OCI-LY1 (cell line): ENCODE measurements around the gene ANAPC5.
"Not testable (repeated sequence)": the region's sequence is repeated elsewhere in the genome, so short reads cannot be mapped to it uniquely, and the experiment has no call there.

Source experiments
- H2AFZ ChIP-seq: fragments of 200-600 bp; sonication (generic), shearing (Covaris generic); 2 replicates; pipeline ENCODE4 v1.6.0; 2014; ENCODE audit warnings: antibody characterized with exemption, mild to moderate bottlenecking, low read length
- H3F3A ChIP-seq: fragments of 200-600 bp; sonication (generic), shearing (Covaris generic); 2 replicates; pipeline ENCODE4 v1.6.0; 2014; ENCODE audit warnings: mild to moderate bottlenecking, antibody characterized with exemption, low read length, moderate library complexity; ENCODE audit not compliant: insufficient read depth
- H3K27ac ChIP-seq: fragments of 200-600 bp; sonication (generic); 2 replicates; pipeline ENCODE4 v1.5.1; 2014; ENCODE audit warnings: low read length, mixed run types, mild to moderate bottlenecking, low read depth; ENCODE audit not compliant: poor library complexity, severe bottlenecking
- H3K27me3 ChIP-seq: fragments of 200-600 bp; sonication (generic); 2 replicates; pipeline ENCODE4 v1.6.0; 2014; ENCODE audit warnings: antibody characterized with exemption, mild to moderate bottlenecking, low read length, moderate library complexity; ENCODE audit not compliant: insufficient read depth
- H3K36me3 ChIP-seq: fragments of 200-600 bp; sonication (generic); 2 replicates; pipeline ENCODE4 v1.6.1; 2014; ENCODE audit warnings: mild to moderate bottlenecking, antibody characterized with exemption, low read length, moderate library complexity, mixed read lengths; ENCODE audit not compliant: insufficient read depth
- H3K4me1 ChIP-seq: fragments of 200-600 bp; sonication (generic); 2 replicates; pipeline ENCODE4 v1.5.1; 2014; ENCODE audit warnings: mild to moderate bottlenecking, low read length, moderate library complexity; ENCODE audit not compliant: insufficient read depth, severe bottlenecking
- H3K4me2 ChIP-seq: fragments of 200-600 bp; sonication (generic), shearing (Covaris generic); 2 replicates; pipeline ENCODE4 v1.6.1; 2014; ENCODE audit warnings: low read length
- H3K4me3 ChIP-seq: fragments of 200-600 bp; sonication (generic); 2 replicates; pipeline ENCODE4 v1.5.1; 2014; ENCODE audit warnings: low read length, low read depth, mild to moderate bottlenecking, mixed read lengths; ENCODE audit not compliant: poor library complexity, severe bottlenecking
- H3K79me2 ChIP-seq: fragments of 200-600 bp; shearing (Covaris generic); 2 replicates; pipeline ENCODE4 v1.6.1; 2016; ENCODE audit warnings: mixed run types, low read length, mixed read lengths; ENCODE audit not compliant: insufficient read depth
- H3K9ac ChIP-seq: fragments of 200-600 bp; sonication (generic), shearing (Covaris generic); 2 replicates; pipeline ENCODE4 v1.6.1; 2014; ENCODE audit warnings: mild to moderate bottlenecking, low read length, mixed read lengths
- H3K9me2 ChIP-seq: fragments of 200-600 bp; sonication (generic), shearing (Covaris generic); 2 replicates; pipeline ENCODE4 v1.6.1; 2014; ENCODE audit warnings: low read depth, mild to moderate bottlenecking, low read length, mixed read lengths
- H3K9me3 ChIP-seq: fragments of 200-600 bp; shearing (Covaris generic); 2 replicates; pipeline ENCODE4 v1.6.1; 2014; ENCODE audit warnings: low read length, mixed read lengths
- H4K20me1 ChIP-seq: fragments of 200-600 bp; sonication (generic), shearing (Covaris generic); 2 replicates; pipeline ENCODE4 v1.6.0; 2016; ENCODE audit warnings: mild to moderate bottlenecking, low read length; ENCODE audit not compliant: insufficient read depth
- EZH2 ChIP-seq: fragments of 200-600 bp; sonication (generic), shearing (Covaris generic); IDR thresholded peaks from 2 replicates; pipeline ENCODE4 v1.8.0; 2017; ENCODE audit warnings: borderline replicate concordance, mixed run types, mild to moderate bottlenecking, antibody characterized with exemption, low read length, moderate library complexity, mixed read lengths
- TF ChIP-seq, protein P1 (sequence below): fragments of 200-600 bp; sonication (generic), shearing (Covaris generic); IDR thresholded peaks from 2 replicates; pipeline ENCODE4 v1.5.1; 2017; ENCODE audit warnings: mild to moderate bottlenecking, antibody characterized with exemption, low read length, moderate library complexity, mixed read lengths

Gene ANAPC5

GRCh38 chr12:121283841-121284240 is 68.4 kb downstream of the ANAPC5 start:
- H3K9me2 ChIP-seq, result no peaks in the 10 kb centered on the region
- no peaks in the 10 kb centered on the region for H3K9me3 ChIP-seq
- H3K4me1 ChIP-seq, result peaks cover 9% of the 10 kb centered on the region
- H3K27me3 ChIP-seq, result no peaks in the 10 kb centered on the region
- H4K20me1 ChIP-seq, result no peaks in the 10 kb centered on the region
- H3K36me3 ChIP-seq, result peaks cover 11% of the 10 kb centered on the region; the same call in 1 of the 2 replicates
- H3K4me3 ChIP-seq, result no peak overlapping the region
- TF ChIP-seq, protein P1, sequence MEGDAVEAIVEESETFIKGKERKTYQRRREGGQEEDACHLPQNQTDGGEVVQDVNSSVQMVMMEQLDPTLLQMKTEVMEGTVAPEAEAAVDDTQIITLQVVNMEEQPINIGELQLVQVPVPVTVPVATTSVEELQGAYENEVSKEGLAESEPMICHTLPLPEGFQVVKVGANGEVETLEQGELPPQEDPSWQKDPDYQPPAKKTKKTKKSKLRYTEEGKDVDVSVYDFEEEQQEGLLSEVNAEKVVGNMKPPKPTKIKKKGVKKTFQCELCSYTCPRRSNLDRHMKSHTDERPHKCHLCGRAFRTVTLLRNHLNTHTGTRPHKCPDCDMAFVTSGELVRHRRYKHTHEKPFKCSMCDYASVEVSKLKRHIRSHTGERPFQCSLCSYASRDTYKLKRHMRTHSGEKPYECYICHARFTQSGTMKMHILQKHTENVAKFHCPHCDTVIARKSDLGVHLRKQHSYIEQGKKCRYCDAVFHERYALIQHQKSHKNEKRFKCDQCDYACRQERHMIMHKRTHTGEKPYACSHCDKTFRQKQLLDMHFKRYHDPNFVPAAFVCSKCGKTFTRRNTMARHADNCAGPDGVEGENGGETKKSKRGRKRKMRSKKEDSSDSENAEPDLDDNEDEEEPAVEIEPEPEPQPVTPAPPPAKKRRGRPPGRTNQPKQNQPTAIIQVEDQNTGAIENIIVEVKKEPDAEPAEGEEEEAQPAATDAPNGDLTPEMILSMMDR, result no peak
- no peak for TF ChIP-seq EZH2
- H3K27ac ChIP-seq, result no peak overlapping the region
- H3F3A ChIP-seq, result no peaks in the 10 kb centered on the region
- H3K9ac ChIP-seq, result no peak overlapping the region
- H3K79me2 ChIP-seq, result no peaks in the 10 kb centered on the region
- H2AFZ ChIP-seq, result no peak overlapping the region
- H3K4me2 ChIP-seq, result no peak overlapping the region

DNA sequence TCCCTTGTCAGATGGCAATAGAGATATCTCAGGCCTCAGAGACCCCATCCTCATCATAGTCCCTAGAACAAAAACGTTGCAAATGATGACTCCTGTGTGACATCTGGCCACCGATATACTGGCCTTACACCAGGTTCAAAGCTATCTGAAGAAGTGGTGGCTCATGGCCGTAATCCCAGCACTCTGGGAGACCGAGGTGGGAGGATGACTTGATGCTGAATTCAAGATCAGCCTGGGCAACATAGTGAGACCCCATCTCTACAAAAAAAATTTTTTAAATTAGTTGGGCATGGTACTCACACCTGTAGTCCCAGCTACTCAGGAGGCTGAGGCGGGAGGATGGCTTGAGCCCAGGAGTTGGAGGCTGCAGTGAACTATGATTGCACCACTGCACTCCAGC is 68.8 kb downstream of the ANAPC5 start:
- Histone ChIP-seq H3K79me2 (no peaks in the 10 kb centered on the region), H2AFZ (no peak overlapping the region), H3K4me1 (peaks cover 5% of the 10 kb centered on the region), H4K20me1 (no peaks in the 10 kb centered on the region), H3K27me3 (no peaks in the 10 kb centered on the region), H3K4me2 (no peak overlapping the region), H3F3A (no peaks in the 10 kb centered on the region), H3K36me3 (peaks cover 11% of the 10 kb centered on the region; the same call in 1 of the 2 replicates), H3K9ac (no peak overlapping the region), H3K9me3 (no peaks in the 10 kb centered on the region), H3K27ac (no peak overlapping the region), H3K9me2 (no peaks in the 10 kb centered on the region), H3K4me3 (no peak overlapping the region)
- TF ChIP-seq EZH2, result no peak
- TF ChIP-seq, protein P1, result no peak

DNA sequence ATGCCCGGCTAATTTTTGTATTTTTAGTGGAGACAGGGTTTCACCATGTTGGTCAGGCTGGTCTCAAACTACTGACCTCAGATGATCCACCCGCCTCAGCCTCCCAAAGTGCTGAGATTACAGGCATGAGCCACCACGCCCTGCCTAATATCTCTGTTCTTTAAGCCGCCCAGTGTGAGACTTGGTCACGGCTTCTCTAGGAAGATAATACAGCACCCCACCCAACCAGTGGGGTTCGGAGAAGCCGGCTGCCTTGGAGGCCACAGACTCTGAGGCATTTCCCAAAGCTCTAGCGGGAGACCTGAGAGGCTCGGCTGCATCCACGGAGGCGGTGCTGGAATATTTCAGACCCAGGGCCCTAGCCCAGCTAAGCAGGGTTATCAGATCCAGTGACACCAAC is 69.3 kb downstream of the ANAPC5 start:
- H3K27ac ChIP-seq, H3K27me3 ChIP-seq, H3K4me2 ChIP-seq, H3F3A ChIP-seq, H3K9me2 ChIP-seq, H3K4me3 ChIP-seq, H3K9ac ChIP-seq, H4K20me1 ChIP-seq, H3K79me2 ChIP-seq, H3K4me1 ChIP-seq, H2AFZ ChIP-seq, H3K9me3 ChIP-seq: not testable (repeated sequence)
- peaks cover 11% of the 10 kb centered on the region; the same call in 1 of the 2 replicates for H3K36me3 ChIP-seq

DNA sequence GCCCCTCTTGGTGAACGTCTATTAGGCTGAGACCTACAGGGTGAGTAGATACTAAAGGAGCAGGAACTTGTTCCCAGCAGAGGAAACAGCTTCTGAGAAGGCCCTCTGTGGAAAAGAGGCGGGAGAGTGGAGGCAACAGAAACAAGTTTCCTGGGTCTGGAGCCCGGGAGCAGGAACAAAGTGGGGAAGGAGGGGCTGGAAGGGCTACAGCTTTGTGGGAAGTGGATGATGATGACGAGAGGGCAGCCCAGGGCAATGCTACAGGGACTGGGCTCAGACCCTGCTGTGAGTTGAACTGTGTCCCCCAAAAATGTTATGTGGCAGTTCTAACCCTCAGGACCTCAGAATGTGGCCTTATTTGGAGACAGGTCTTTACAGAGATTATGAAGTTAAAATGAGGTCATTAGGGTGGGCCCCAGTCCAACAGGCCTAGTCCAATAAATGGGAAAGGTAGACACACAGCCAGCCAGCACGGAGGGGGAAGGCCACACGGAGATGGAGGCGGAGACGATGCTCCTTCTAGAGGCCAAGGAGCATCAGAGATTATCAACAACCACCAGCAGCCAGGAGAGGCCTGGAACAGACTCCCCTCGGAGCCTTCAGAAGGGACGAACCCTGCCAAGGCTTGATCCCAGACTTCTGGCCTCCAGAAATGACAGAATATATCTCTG is 70.0 kb downstream of the ANAPC5 start:
- H3K79me2 ChIP-seq, result no peaks in the 10 kb centered on the region
- H3K9me3 ChIP-seq, result no peaks in the 10 kb centered on the region
- no peak overlapping the region for H3K9ac ChIP-seq
- no peaks in the 10 kb centered on the region for H3K27me3 ChIP-seq
- H3K27ac ChIP-seq, result no peak overlapping the region
- no peaks in the 10 kb centered on the region for H3K4me1 ChIP-seq
- H3F3A ChIP-seq, result no peaks in the 10 kb centered on the region
- no peaks in the 10 kb centered on the region for H4K20me1 ChIP-seq
- TF ChIP-seq, protein P1, result no peak
- no peak for TF ChIP-seq EZH2
- H2AFZ ChIP-seq, result no peak overlapping the region
- H3K9me2 ChIP-seq, result no peaks in the 10 kb centered on the region
- H3K36me3 ChIP-seq, result peaks cover 11% of the 10 kb centered on the region; the same call in 1 of the 2 replicates
- no peak overlapping the region for H3K4me3 ChIP-seq
- H3K4me2 ChIP-seq, result no peak overlapping the region

GRCh38 chr12:121281116-121281515 is 71.1 kb downstream of the ANAPC5 start:
- not testable (repeated sequence) for H3K27me3 ChIP-seq, H3K4me3 ChIP-seq, H3K27ac ChIP-seq, H4K20me1 ChIP-seq, H3K4me1 ChIP-seq, H2AFZ ChIP-seq, H3K79me2 ChIP-seq, H3K9ac ChIP-seq, H3K9me2 ChIP-seq, H3K4me2 ChIP-seq, H3K9me3 ChIP-seq, H3F3A ChIP-seq
- H3K36me3 ChIP-seq, result peaks cover 11% of the 10 kb centered on the region; the same call in 1 of the 2 replicates
